Upper lobe of left lung (tissue), 6 donors: ENCODE results near the gene R3HDM2. TPM values are rescaled to one million over a fixed set of nuclear protein-coding genes. Genes with fewer than 3 reads are reported as not detected.
"Not testable (repeated sequence)": the region's sequence is repeated elsewhere in the genome, so short reads cannot be mapped to it uniquely, and the experiment has no call there.

Source experiments
- ATAC-seq, 2 donors: fragments of 200-7000 bp; cut with Tn5 transposase; one replicate each; pipeline ENCODE4 v1.9.1; 2022; ENCODE audit warnings: mild to moderate bottlenecking in 2 of 2, moderate library complexity in 2 of 2; ENCODE audit not compliant: low FRiP score in 2 of 2
- DNase-seq, 2 donors: peaks; one replicate each; pipeline ENCODE4 v3.0.0-alpha.2; 2019 to 2020
- H3K27ac ChIP-seq, 4 donors: fragments of 200-600 bp; sonication (generic); one replicate each; pipeline ENCODE4 v1.5.1; 2016 to 2019
- H3K27me3 ChIP-seq, 4 donors: fragments of 200-600 bp; sonication (generic); one replicate each; pipeline ENCODE4 v1.5.1; 2017 to 2019
- H3K36me3 ChIP-seq, 4 donors: fragments of 200-600 bp; sonication (generic); one replicate each; pipeline ENCODE4 v1.5.1; 2016 to 2019
- H3K4me1 ChIP-seq, 4 donors: fragments of 200-600 bp; sonication (generic); one replicate each; pipeline ENCODE4 v1.5.1; 2018 to 2019
- H3K4me3 ChIP-seq, 4 donors: fragments of 200-600 bp; sonication (generic); one replicate each; pipeline ENCODE4 v1.5.1; 2017 to 2019; ENCODE audit warnings: mild to moderate bottlenecking in 2 of 4, moderate library complexity in 1 of 4
- H3K9me3 ChIP-seq, 4 donors: fragments of 200-600 bp; sonication (generic); one replicate each; pipeline ENCODE4 v1.5.1; 2018 to 2019
- CTCF ChIP-seq, 6 experiments: fragments of 450-650 bp in 4 of 6; fragments of 200-600 bp in 2 of 6; sonication (generic) in 2 of 6; IDR thresholded peaks; one replicate each; pipeline ENCODE4 v1.5.1; 2016 to 2019; ENCODE audit warnings: antibody characterized with exemption in 6 of 6
- EP300 ChIP-seq, 4 donors: sonication (generic); formaldehyde crosslinking; IDR thresholded peaks; one replicate each; pipeline ENCODE4 v1.5.1; 2017; ENCODE audit warnings: antibody characterized with exemption in 4 of 4, control low read depth in 2 of 4
- POLR2A ChIP-seq, 4 donors: fragments of 450-650 bp; IDR thresholded peaks; one replicate each; pipeline ENCODE4 v1.5.1; 2016 to 2017; ENCODE audit warnings: antibody characterized with exemption in 4 of 4, mild to moderate bottlenecking in 2 of 4
- POLR2AphosphoS5 ChIP-seq, 2 donors: sonication (generic); formaldehyde crosslinking; IDR thresholded peaks; one replicate each; pipeline ENCODE4 v1.5.1; 2017; ENCODE audit warnings: antibody characterized with exemption in 2 of 2
- WGBS, 2 donors: methylation state at CpG; one replicate each; pipeline ENCODE4 v1.1.5; 2017 to 2018; 5-methylcytosine and 5-hydroxymethylcytosine counted together
- total RNA-seq, 6 donors: library from RNA; depleted of rRNA in 4 of 6; stranded (reverse); fragments of >200 nt in 4 of 6; gene quantifications; one replicate each; pipeline versions ENCODE4 v1.1.0 to v1.2.1, GENCODE V29; 2016 to 2021
- donor health status: DM: no; HTN: no; CAD: no; lungs with moderate emphysema.
- donor health status: DM: no; HTN: yes; CAD: no; lungs with severe emphysema.

R3HDM2 gene
- total RNA-seq, 6 donors from 2014 or later, result 39.2 to 94.3 (median 59.2) TPM

- no peaks in the 10 kb centered on the region for H3K27me3 ChIP-seq
- 79 to 89% methylated on average over 1 of the region's 1 CpG for WGBS, 2 donors
- no peaks in the 10 kb centered on the region for H3K9me3 ChIP-seq
- no peaks in the 10 kb centered on the region for H3K4me1 ChIP-seq
- H3K27ac ChIP-seq, result no peak overlapping the region
- peaks cover 10 to 93% (median 29%) of the 10 kb centered on the region in 4 donors for H3K36me3 ChIP-seq
- H3K4me3 ChIP-seq, result no peak overlapping the region
- TF ChIP-seq CTCF (IDR thresholded peaks at IDR 0.05), result no peak
- TF ChIP-seq EP300 (IDR thresholded peaks at IDR 0.05), result no peak
- TF ChIP-seq POLR2A (IDR thresholded peaks at IDR 0.05), result no peak
- TF ChIP-seq POLR2AphosphoS5 (IDR thresholded peaks at IDR 0.05), result no peak
- ATAC-seq, result no peak
- DNase-seq, result no peak
Observed at GRCh38 chr12:57299514-57300016, 131.3 kb downstream of the R3HDM2 start.

- WGBS, 2 donors, result 95 to 96% methylated on average over 4 of the region's 4 CpGs
- no peaks in the 10 kb centered on the region for H3K27me3 ChIP-seq
- DNase-seq, result no peak
- H3K9me3 ChIP-seq, result no peaks in the 10 kb centered on the region
- no peak overlapping the region for H3K4me3 ChIP-seq
- H3K27ac ChIP-seq, result no peak overlapping the region
- no peak for TF ChIP-seq CTCF (IDR thresholded peaks at IDR 0.05)
- TF ChIP-seq POLR2AphosphoS5 (IDR thresholded peaks at IDR 0.05), result no peak
- TF ChIP-seq POLR2A (IDR thresholded peaks at IDR 0.05), result no peak
- no peak for TF ChIP-seq EP300 (IDR thresholded peaks at IDR 0.05)
- no peak for ATAC-seq
- no peaks in the 10 kb centered on the region for H3K4me1 ChIP-seq
- H3K36me3 ChIP-seq, result peaks cover 10 to 97% (median 33%) of the 10 kb centered on the region in 4 donors
Observed at GRCh38 chr12:57296291-57296690, 134.6 kb downstream of the R3HDM2 start.

GRCh38 chr12:57282073-57282472 is 148.8 kb downstream of the R3HDM2 start:
- peaks cover 6 to 75% (median 46%) of the 10 kb centered on the region in 4 donors for H3K36me3 ChIP-seq
- H3K4me3 ChIP-seq, H3K27ac ChIP-seq, H3K27me3 ChIP-seq, H3K9me3 ChIP-seq, H3K4me1 ChIP-seq, DNase-seq, ATAC-seq: not testable (repeated sequence)
- WGBS, 2 donors, result 94 to 95% methylated on average over 12 of the region's 12 CpGs

GRCh38 chr12:57280211-57281062 is 150.4 kb downstream of the R3HDM2 start:
- peak in 1 of 2 donors; percentile 66 for DNase-seq
- Histone ChIP-seq H3K4me1 (peaks cover 0 to 10% (median 0%) of the 10 kb centered on the region in 4 donors), H3K9me3 (no peaks in the 10 kb centered on the region), H3K4me3 (no peak overlapping the region), H3K27me3 (no peaks in the 10 kb centered on the region), H3K27ac (peak overlapping the region in 2 of 4 donors; percentile 2 to 18), H3K36me3 (peaks cover 6 to 80% (median 46%) of the 10 kb centered on the region in 4 donors)
- peak; percentile 80 to 81 for ATAC-seq
- 76 to 83% methylated on average over 9 of the region's 9 CpGs for WGBS, 2 donors
- TF ChIP-seq EP300 (IDR thresholded peaks at IDR 0.05), result peak in 1 of 4 donors; percentile 8
- peak in 1 of 2 donors; percentile 38 for TF ChIP-seq POLR2AphosphoS5 (IDR thresholded peaks at IDR 0.05)
- TF ChIP-seq POLR2A (IDR thresholded peaks at IDR 0.05), result no peak

- Histone ChIP-seq H3K27me3 (no peaks in the 10 kb centered on the region), H3K9me3 (no peaks in the 10 kb centered on the region), H3K27ac (no peak overlapping the region), H3K36me3 (peaks cover 10 to 86% (median 44%) of the 10 kb centered on the region in 4 donors), H3K4me3 (no peak overlapping the region), H3K4me1 (peaks cover 0 to 10% (median 0%) of the 10 kb centered on the region in 4 donors)
- TF ChIP-seq POLR2AphosphoS5 (IDR thresholded peaks at IDR 0.05), result no peak
- no peak for TF ChIP-seq POLR2A (IDR thresholded peaks at IDR 0.05)
- TF ChIP-seq CTCF (IDR thresholded peaks at IDR 0.05), result no peak
- TF ChIP-seq EP300 (IDR thresholded peaks at IDR 0.05), result no peak
- peak in 1 of 2 donors; percentile 50 for DNase-seq
- no peak for ATAC-seq
- 92 to 95% methylated on average over 15 of the region's 15 CpGs for WGBS, 2 donors
Observed at GRCh38 chr12:57278465-57279381, 152.1 kb downstream of the R3HDM2 start.
